ENCODE results near the gene OGA.

Gene OGA

GRCh38 chr10:101834341-101834740 lies 16.1 kb upstream of the OGA start:
- no peak for DNase-seq

GRCh38 chr10:101833466-101833865 lies 15.2 kb upstream of the OGA start:
- DNase-seq: no peak

- DNase-seq: no peak
These were observed 14.1 kb upstream of the OGA start for GRCh38 chr10:101832325-101832771.

- DNase-seq: no peak
These were observed 13.0 kb upstream of the OGA start for GRCh38 chr10:101831169-101831811.

- peak; percentile 90 for DNase-seq
These were observed 12.3 kb upstream of the OGA start for GRCh38 chr10:101830322-101831168.

GRCh38 chr10:101829561-101830315 lies 11.5 kb upstream of the OGA start:
- DNase-seq: peak; percentile 59

GRCh38 chr10:101828766-101829551 lies 10.7 kb upstream of the OGA start:
- DNase-seq: no peak

GRCh38 chr10:101827919-101828600 lies 9.8 kb upstream of the OGA start:
- DNase-seq: no peak

GRCh38 chr10:101826852-101827434 lies 8.7 kb upstream of the OGA start:
- no peak for DNase-seq

- no peak for DNase-seq
These were observed 6.5 kb upstream of the OGA start for GRCh38 chr10:101824736-101825135.

- DNase-seq: peak; percentile 65
These were observed 809 bp upstream of the OGA start for GRCh38 chr10:101818872-101819633.

GRCh38 chr10:101817337-101818118 lies 716 bp downstream of the OGA start:
- DNase-seq: peak; percentile 15

- no peak for DNase-seq
These were observed 1.3 kb downstream of the OGA start for GRCh38 chr10:101816913-101817336.

GRCh38 chr10:101816376-101816775 lies 1.9 kb downstream of the OGA start:
- DNase-seq: no peak

- DNase-seq: no peak
These were observed 3.7 kb downstream of the OGA start for GRCh38 chr10:101814466-101815071.

- no peak for DNase-seq
These were observed 5.6 kb downstream of the OGA start for GRCh38 chr10:101812606-101813005.

GRCh38 chr10:101807158-101807557 lies 11.1 kb downstream of the OGA start:
- no peak for DNase-seq

GRCh38 chr10:101803511-101803910 lies 14.7 kb downstream of the OGA start:
- DNase-seq: no peak

- DNase-seq: no peak
These were observed 20.7 kb downstream of the OGA start for GRCh38 chr10:101797403-101798059.

All from NCI-H1436 (cell line).